ENCODE results near the gene KCNE2.

- no peak for TF ChIP-seq CTCF (IDR thresholded peaks at IDR 0.05)
- no peak for TF ChIP-seq POLR2A (IDR thresholded peaks at IDR 0.05)
These were observed 28.5 kb upstream of the KCNE2 start for GRCh38 chr21:34335316-34335715.
